CD4-positive, alpha-beta memory T cell (primary cell): Measurements from ENCODE around the gene SKAP1. TPM values are rescaled to one million over a fixed set of nuclear protein-coding genes. Genes with fewer than 3 reads are reported as not detected.

Experiments
- CTCF ChIA-PET: fragments of 350-600 bp; sonication (Branson Sonifier 250); formaldehyde crosslinking; loops from one replicate; lab custom pipeline; 2021; ENCODE audit warnings: inconsistent platforms; ENCODE audit not compliant: partially characterized antibody; lab: Charles Lee
- POLR2A ChIA-PET: fragments of 350-600 bp; sonication (Branson Sonifier 250); formaldehyde crosslinking; loops from one replicate; lab custom pipeline; 2021; ENCODE audit not compliant: partially characterized antibody; lab: Charles Lee
- DNase-seq, 5 donors: peaks; one replicate each; pipeline versions ENCODE4 v3.0.0 to v3.0.0-alpha.2; 2020 to 2022; ENCODE audit warnings: mixed read lengths in 1 of 5
- H3K27ac ChIP-seq: one replicate; pipeline ENCODE4 v1.7.0; 2013; ENCODE audit warnings: low read depth, low read length
- H3K27me3 ChIP-seq: 2 replicates; pipeline ENCODE4 v1.7.0; 2013; ENCODE audit warnings: mild to moderate bottlenecking, low read length, moderate library complexity; ENCODE audit not compliant: insufficient read depth
- H3K36me3 ChIP-seq: 2 replicates; pipeline ENCODE4 v1.7.0; 2013; ENCODE audit warnings: mild to moderate bottlenecking, low read length, moderate library complexity; ENCODE audit not compliant: insufficient read depth
- H3K4me1 ChIP-seq: 2 replicates; pipeline ENCODE4 v1.7.0; 2013; ENCODE audit warnings: mild to moderate bottlenecking, low read length, moderate library complexity; ENCODE audit not compliant: insufficient read depth
- H3K4me3 ChIP-seq, 2 donors: one replicate each; pipeline ENCODE4 v1.7.0; 2013; ENCODE audit warnings: low read length in 2 of 2, mild to moderate bottlenecking in 1 of 2
- H3K9me3 ChIP-seq, 2 donors: one replicate each; pipeline ENCODE4 v1.7.0; 2013; ENCODE audit warnings: low read length in 2 of 2, control low read depth in 1 of 2; ENCODE audit not compliant: control insufficient read depth in 1 of 2
- H3K27ac Mint-ChIP-seq, 7 donors: one replicate each; pipeline ENCODE4 v1.8.0; 2020 to 2021; ENCODE audit warnings: mixed read lengths in 7 of 7, mild to moderate bottlenecking in 6 of 7, inconsistent platforms in 3 of 7, moderate library complexity in 3 of 7
- H3K27me3 Mint-ChIP-seq, 2 donors: one replicate each; pipeline ENCODE4 v1.8.0; 2020 to 2021; ENCODE audit warnings: mixed read lengths in 2 of 2
- H3K36me3 Mint-ChIP-seq, 2 donors: one replicate each; pipeline ENCODE4 v1.8.0; 2020 to 2021; ENCODE audit warnings: mixed read lengths in 2 of 2, inconsistent platforms in 1 of 2, mild to moderate bottlenecking in 1 of 2
- H3K4me1 Mint-ChIP-seq, 4 donors: one replicate each; pipeline ENCODE4 v1.8.0; 2020 to 2021; ENCODE audit warnings: mixed read lengths in 4 of 4, mild to moderate bottlenecking in 1 of 4
- H3K4me3 Mint-ChIP-seq, 8 donors: one replicate each; pipeline ENCODE4 v1.8.0; 2020 to 2021; ENCODE audit warnings: mixed read lengths in 8 of 8, mild to moderate bottlenecking in 7 of 8, moderate library complexity in 6 of 8, inconsistent platforms in 3 of 8
- H3K9me3 Mint-ChIP-seq, 8 donors: one replicate each; pipeline ENCODE4 v1.8.0; 2020 to 2021; ENCODE audit warnings: mixed read lengths in 8 of 8, mild to moderate bottlenecking in 5 of 8, inconsistent platforms in 3 of 8, moderate library complexity in 1 of 8
- intact Hi-C: fragments of 100-400 bp; cut with micrococcal nuclease; formaldehyde crosslinking; loops from one replicate; pipeline ENCODE4 v1.15.1; 2023
- polyA plus RNA-seq, 2 donors: library from polyadenylated mRNA; unstranded; fragments of 300-500 nt; fragmentation: Illumina TruSeq; gene quantifications; one replicate each; pipeline ENCODE4 v1.2.3, GENCODE V29; 2021
- total RNA-seq, 2 experiments: library from RNA; stranded (reverse); gene quantifications; one replicate each; pipeline ENCODE4 v1.2.3, GENCODE V29; 2021

The SKAP1 gene
- total and polyA plus RNA-seq, 4 experiments from 2014 or later: 83.4 to 336 (median 165) TPM

- no peak overlapping the region for H3K4me3 Mint-ChIP-seq
- peaks cover 10 to 44% of the 10 kb centered on the region in 2 donors for H3K36me3 Mint-ChIP-seq
- Histone ChIP-seq H3K27me3 (no peaks in the 10 kb centered on the region), H3K36me3 (peaks cover 5% of the 10 kb centered on the region), H3K27ac (no peak overlapping the region), H3K4me3 (no peak overlapping the region), H3K9me3 (no peaks in the 10 kb centered on the region), H3K4me1 (no peaks in the 10 kb centered on the region)
- no peaks in the 10 kb centered on the region for H3K27me3 Mint-ChIP-seq
- ChIA-PET CTCF (interaction anchor here (0.6 to 13.0 kb wide), 12 partner anchors 20 to 461 kb away, joined by 3 to 174 read pairs (median 4); partner anchors contain the start of gene HOXB5), POLR2A (interaction anchor here (1.2 kb wide), 1 partner anchor 52 kb away, joined by 4 read pairs; no protein-coding TSS in a partner anchor)
- no peak for DNase-seq
- H3K27ac Mint-ChIP-seq: peak overlapping the region in 1 of 7 donors; percentile 46
- peaks cover 0 to 5% (median 2%) of the 10 kb centered on the region in 4 donors for H3K4me1 Mint-ChIP-seq
- intact Hi-C loops: no loop called here
- H3K9me3 Mint-ChIP-seq: peaks cover 0 to 1% (median 0%) of the 10 kb centered on the region in 8 donors
These were observed 297.6 kb downstream of the SKAP1 start for GRCh38 chr17:48132385-48132784.

- peaks cover 0 to 1% (median 0%) of the 10 kb centered on the region in 8 donors for H3K9me3 Mint-ChIP-seq
- H3K27me3 ChIP-seq: no peaks in the 10 kb centered on the region
- CTCF ChIA-PET: interaction anchor here (0.6 to 13.0 kb wide), 11 partner anchors 11 to 199 kb away, joined by 3 to 174 read pairs (median 4); partner anchors contain the start of genes CDK5RAP3 and SNX11
- peaks cover 5 to 39% of the 10 kb centered on the region in 2 donors for H3K36me3 Mint-ChIP-seq
- H3K27ac Mint-ChIP-seq: peak overlapping the region in 5 of 7 donors; percentile 23 to 87 (median 62)
- H3K4me1 Mint-ChIP-seq: peaks cover 0 to 5% (median 2%) of the 10 kb centered on the region in 4 donors
- peak; percentile 49 to 59 (median 50) for DNase-seq
- no peaks in the 10 kb centered on the region for H3K27me3 Mint-ChIP-seq
- peaks cover 5% of the 10 kb centered on the region for H3K36me3 ChIP-seq
- H3K4me1 ChIP-seq: no peaks in the 10 kb centered on the region
- POLR2A ChIA-PET: interaction anchor here (0.5 to 1.4 kb wide), 5 partner anchors 24 to 106 kb away, joined by 3 to 9 read pairs (median 3); partner anchors contain the start of gene SNX11
- H3K27ac ChIP-seq: no peak overlapping the region
- no peaks in the 10 kb centered on the region for H3K9me3 ChIP-seq
- no peak overlapping the region for H3K4me3 Mint-ChIP-seq
- intact Hi-C loops: loop anchor here (1.0 kb wide), 3 partner anchors 18 to 106 kb away; no protein-coding TSS in a partner anchor
- H3K4me3 ChIP-seq: no peak overlapping the region
These were observed 298.7 kb downstream of the SKAP1 start for GRCh38 chr17:48131216-48131824.

GRCh38 chr17:48129981-48130380 lies 300.0 kb downstream of the SKAP1 start:
- intact Hi-C loops: no loop called here

GRCh38 chr17:48128400-48128799 lies 301.6 kb downstream of the SKAP1 start:
- CTCF ChIA-PET: interaction anchor here (0.6 to 13.0 kb wide), 5 partner anchors 9 to 102 kb away, joined by 3 to 174 read pairs (median 3); no protein-coding TSS in a partner anchor
- no peak for DNase-seq

More at GRCh38 chr17:48129981-48130380, 300.0 kb downstream of the SKAP1 start:
- Histone ChIP-seq H3K27me3 (no peaks in the 10 kb centered on the region), H3K27ac (no peak overlapping the region), H3K36me3 (peaks cover 5% of the 10 kb centered on the region), H3K4me1 (no peaks in the 10 kb centered on the region), H3K9me3 (no peaks in the 10 kb centered on the region), H3K4me3 (no peak overlapping the region)
- Mint-ChIP-seq H3K4me1 (peaks cover 0 to 5% (median 2%) of the 10 kb centered on the region in 4 donors), H3K9me3 (peaks cover 0 to 2% (median 0%) of the 10 kb centered on the region in 8 donors), H3K27ac (no peak overlapping the region), H3K27me3 (no peaks in the 10 kb centered on the region), H3K4me3 (no peak overlapping the region), H3K36me3 (peaks cover 5 to 30% of the 10 kb centered on the region in 2 donors)
- no peak for DNase-seq
- POLR2A ChIA-PET: no interaction called here
- CTCF ChIA-PET: interaction anchor here (0.7 to 13.0 kb wide), 7 partner anchors 8 to 129 kb away, joined by 3 to 174 read pairs (median 4); no protein-coding TSS in a partner anchor

GRCh38 chr17:48127371-48128051 lies 302.5 kb downstream of the SKAP1 start:
- intact Hi-C loops: no loop called here
- POLR2A ChIA-PET: no interaction called here
- DNase-seq: no peak

More at GRCh38 chr17:48128400-48128799, 301.6 kb downstream of the SKAP1 start:
- Histone ChIP-seq H3K27me3 (no peaks in the 10 kb centered on the region), H3K27ac (no peak overlapping the region), H3K36me3 (peaks cover 5% of the 10 kb centered on the region), H3K4me1 (no peaks in the 10 kb centered on the region), H3K9me3 (no peaks in the 10 kb centered on the region), H3K4me3 (no peak overlapping the region)
- Mint-ChIP-seq H3K27me3 (no peaks in the 10 kb centered on the region), H3K36me3 (peaks cover 2 to 25% of the 10 kb centered on the region in 2 donors), H3K9me3 (peaks cover 0 to 2% (median 0%) of the 10 kb centered on the region in 8 donors), H3K27ac (peak overlapping the region in 2 of 7 donors; percentile 15 to 17), H3K4me1 (peaks cover 0 to 5% (median 2%) of the 10 kb centered on the region in 4 donors), H3K4me3 (no peak overlapping the region)
- POLR2A ChIA-PET: no interaction called here
- intact Hi-C loops: no loop called here

GRCh38 chr17:48126532-48126850 lies 303.5 kb downstream of the SKAP1 start:
- Histone ChIP-seq H3K9me3 (no peaks in the 10 kb centered on the region), H3K27ac (no peak overlapping the region), H3K36me3 (peaks cover 6% of the 10 kb centered on the region), H3K27me3 (no peaks in the 10 kb centered on the region), H3K4me1 (no peaks in the 10 kb centered on the region), H3K4me3 (no peak overlapping the region)
- Mint-ChIP-seq H3K9me3 (peaks cover 0 to 2% (median 0%) of the 10 kb centered on the region in 8 donors), H3K27me3 (no peaks in the 10 kb centered on the region), H3K4me3 (no peak overlapping the region), H3K27ac (peak overlapping the region in 3 of 7 donors; percentile 13 to 55 (median 23)), H3K4me1 (peaks cover 0 to 5% (median 1%) of the 10 kb centered on the region in 4 donors), H3K36me3 (peaks cover 8 to 30% of the 10 kb centered on the region in 2 donors)
- no peak for DNase-seq
- ChIA-PET CTCF (interaction anchor here (13.0 kb wide), 1 partner anchor 46 kb away, joined by 174 read pairs; no protein-coding TSS in a partner anchor), POLR2A (no interaction called here)
- intact Hi-C loops: no loop called here

More at GRCh38 chr17:48127371-48128051, 302.5 kb downstream of the SKAP1 start:
- Histone ChIP-seq H3K36me3 (peaks cover 5% of the 10 kb centered on the region), H3K9me3 (no peaks in the 10 kb centered on the region), H3K27ac (no peak overlapping the region), H3K4me1 (no peaks in the 10 kb centered on the region), H3K4me3 (no peak overlapping the region), H3K27me3 (no peaks in the 10 kb centered on the region)
- Mint-ChIP-seq H3K4me3 (no peak overlapping the region), H3K4me1 (peaks cover 0 to 5% (median 1%) of the 10 kb centered on the region in 4 donors), H3K27ac (peak overlapping the region in 2 of 7 donors; percentile 12 to 47), H3K9me3 (peaks cover 0 to 2% (median 0%) of the 10 kb centered on the region in 8 donors), H3K27me3 (no peaks in the 10 kb centered on the region), H3K36me3 (peaks cover 6 to 27% of the 10 kb centered on the region in 2 donors)
- CTCF ChIA-PET: interaction anchor here (0.6 to 13.0 kb wide), 2 partner anchors 13 to 47 kb away, joined by 3 to 174 read pairs; no protein-coding TSS in a partner anchor
